NCI-H2171 (cell line): ENCODE data around the gene PLA2G4A.
"Not testable (repeated sequence)": the region's sequence is repeated elsewhere in the genome, so short reads cannot be mapped to it uniquely, and the experiment has no call there.

Experiments
- DNase-seq: peaks from one replicate; lab custom pipeline; 2025; lab: John Stamatoyannopoulos, UW

The PLA2G4A gene

GRCh38 chr1:186875896-186876835, 47.4 kb downstream of the PLA2G4A start:
- no peak for DNase-seq

GRCh38 chr1:186878356-186878755, 49.6 kb downstream of the PLA2G4A start:
- no peak for DNase-seq

GRCh38 chr1:186880982-186881381, 52.2 kb downstream of the PLA2G4A start:
- DNase-seq, result no peak

- no peak for DNase-seq
Measured at GRCh38 chr1:186882372-186883134, 53.8 kb downstream of the PLA2G4A start.

- no peak for DNase-seq
Measured at GRCh38 chr1:186884251-186884650, 55.5 kb downstream of the PLA2G4A start.

DNA sequence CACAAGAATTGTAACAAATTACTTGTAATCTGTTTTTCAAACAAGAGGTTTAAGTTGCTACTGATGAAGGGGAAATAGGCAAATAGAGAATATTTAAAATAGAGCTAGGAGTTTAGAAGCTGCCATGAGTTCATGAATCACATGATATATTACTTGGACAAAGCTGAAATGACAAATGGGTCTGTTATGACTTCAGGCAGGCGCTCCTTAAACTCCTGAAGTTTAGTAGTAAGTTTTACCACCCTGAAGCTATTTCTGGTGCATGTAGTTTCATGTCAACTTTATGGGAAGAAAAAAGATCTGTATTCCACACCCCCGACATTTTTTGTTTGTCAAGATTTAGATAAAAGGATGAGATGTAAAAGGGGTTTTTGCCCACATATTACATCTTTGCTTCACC, 58.5 kb downstream of the PLA2G4A start:
- no peak for DNase-seq

- no peak for DNase-seq
Measured at GRCh38 chr1:186888367-186888766, 59.6 kb downstream of the PLA2G4A start.

DNA sequence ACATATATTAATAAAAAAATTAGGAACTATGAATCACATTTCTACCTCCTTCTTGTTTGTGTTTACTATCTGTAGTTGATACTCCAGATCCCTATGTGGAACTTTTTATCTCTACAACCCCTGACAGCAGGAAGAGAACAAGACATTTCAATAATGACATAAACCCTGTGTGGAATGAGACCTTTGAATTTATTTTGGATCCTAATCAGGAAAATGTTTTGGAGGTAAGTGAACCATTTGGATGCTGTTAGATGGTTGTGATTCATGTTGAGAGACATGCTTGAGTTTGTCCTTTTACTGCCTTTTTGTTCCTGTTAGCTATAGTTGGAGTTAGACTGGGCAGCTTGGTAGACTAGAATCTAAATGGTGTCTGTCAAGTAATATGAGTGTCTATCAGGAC, 64.2 kb downstream of the PLA2G4A start:
- no peak for DNase-seq

DNA sequence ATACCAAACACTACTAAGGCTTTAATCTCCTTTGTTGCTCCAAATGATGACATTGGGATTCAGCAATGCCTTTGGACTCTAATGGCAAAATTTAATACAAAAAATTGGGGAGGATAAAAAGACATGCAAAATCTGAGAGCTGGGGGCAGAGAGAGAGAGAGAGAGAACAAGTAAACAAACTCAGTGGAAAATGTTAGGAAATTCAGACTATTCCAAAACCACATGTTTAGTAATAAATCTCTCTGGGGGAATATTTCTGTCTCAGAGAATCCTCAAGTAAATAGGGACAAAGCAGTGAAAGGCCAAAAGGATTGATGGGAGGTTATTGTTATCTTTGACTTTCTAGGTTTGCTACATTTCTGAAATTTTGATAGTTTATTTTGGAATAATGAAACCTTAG, 65.7 kb downstream of the PLA2G4A start:
- no peak for DNase-seq

DNA sequence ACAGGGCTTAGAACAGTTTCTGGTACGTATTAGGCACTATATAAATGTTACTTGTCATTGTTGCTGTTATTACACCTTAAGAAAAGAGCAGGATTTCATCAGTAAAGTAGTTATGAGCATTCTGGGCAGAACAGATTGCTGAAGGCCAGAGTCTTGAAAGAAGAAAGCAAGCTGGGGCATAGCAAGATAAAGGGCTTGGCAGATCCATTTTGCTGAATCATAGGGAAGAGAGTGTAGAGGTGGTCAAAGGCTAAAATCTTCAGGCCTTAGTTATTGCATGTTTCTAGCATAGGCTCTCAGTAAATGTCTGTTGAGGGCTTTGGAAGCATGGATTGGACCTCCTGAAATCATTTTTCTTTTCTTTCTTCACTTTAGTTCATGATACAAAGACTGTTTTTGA, 67.5 kb downstream of the PLA2G4A start:
- no peak for DNase-seq

DNA sequence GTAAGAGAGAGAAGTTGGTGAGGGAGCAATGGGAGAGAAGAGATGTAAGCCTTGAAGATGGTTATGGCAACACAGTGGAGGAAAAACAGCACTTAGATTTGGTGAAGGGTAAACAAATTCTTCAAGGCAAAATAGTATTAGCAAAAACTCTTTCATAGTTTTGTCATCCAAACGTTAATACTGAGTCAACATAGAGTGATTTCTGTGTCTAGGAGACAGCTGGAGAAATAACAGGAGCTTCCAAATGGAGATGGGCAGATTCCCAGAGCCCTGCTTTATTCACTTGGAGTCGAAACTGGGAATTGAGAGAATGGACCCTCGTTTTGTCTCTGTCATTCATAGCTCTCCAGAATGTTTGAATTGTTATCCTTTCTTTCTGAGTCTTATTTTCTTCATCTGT, 68.3 kb downstream of the PLA2G4A start:
- no peak for DNase-seq

DNA sequence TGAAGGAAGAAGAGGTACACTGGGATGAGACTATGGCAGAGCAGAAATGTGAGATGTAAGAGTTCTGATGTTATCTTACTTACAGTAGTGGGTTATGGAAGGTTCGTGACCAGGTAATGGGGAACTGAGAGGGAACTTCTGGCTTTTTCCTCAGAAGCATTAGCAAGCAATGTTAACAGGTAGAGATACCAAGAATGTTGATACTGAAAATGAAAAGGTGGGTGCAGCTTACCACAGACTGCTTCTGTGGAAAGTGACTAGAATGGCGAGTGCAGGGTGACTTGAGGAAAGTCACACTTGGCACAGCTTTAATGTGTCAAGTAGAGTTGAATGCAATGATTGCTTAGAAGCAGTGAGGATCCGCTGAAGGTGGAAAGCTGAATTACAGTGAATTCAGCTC, 70.8 kb downstream of the PLA2G4A start:
- no peak for DNase-seq

DNA sequence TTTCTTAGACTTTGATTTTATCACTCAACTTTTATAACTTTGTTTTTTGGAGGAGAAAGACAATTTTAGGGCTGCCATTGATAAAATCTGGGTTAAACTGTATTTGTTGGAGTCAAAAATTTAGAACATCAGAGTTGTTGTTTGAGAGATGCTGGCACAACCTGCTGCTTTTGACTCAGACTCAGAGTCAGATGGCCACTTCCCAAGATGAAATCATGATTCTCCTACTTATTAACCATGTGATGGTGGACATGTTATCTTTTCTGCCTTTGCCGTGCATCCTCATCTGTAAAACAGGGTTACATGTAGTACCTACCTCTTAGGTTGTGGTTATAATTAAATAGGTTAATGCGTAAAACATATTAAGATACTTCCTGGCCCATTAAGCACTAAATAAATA, 71.2 kb downstream of the PLA2G4A start:
- no peak for DNase-seq

DNA sequence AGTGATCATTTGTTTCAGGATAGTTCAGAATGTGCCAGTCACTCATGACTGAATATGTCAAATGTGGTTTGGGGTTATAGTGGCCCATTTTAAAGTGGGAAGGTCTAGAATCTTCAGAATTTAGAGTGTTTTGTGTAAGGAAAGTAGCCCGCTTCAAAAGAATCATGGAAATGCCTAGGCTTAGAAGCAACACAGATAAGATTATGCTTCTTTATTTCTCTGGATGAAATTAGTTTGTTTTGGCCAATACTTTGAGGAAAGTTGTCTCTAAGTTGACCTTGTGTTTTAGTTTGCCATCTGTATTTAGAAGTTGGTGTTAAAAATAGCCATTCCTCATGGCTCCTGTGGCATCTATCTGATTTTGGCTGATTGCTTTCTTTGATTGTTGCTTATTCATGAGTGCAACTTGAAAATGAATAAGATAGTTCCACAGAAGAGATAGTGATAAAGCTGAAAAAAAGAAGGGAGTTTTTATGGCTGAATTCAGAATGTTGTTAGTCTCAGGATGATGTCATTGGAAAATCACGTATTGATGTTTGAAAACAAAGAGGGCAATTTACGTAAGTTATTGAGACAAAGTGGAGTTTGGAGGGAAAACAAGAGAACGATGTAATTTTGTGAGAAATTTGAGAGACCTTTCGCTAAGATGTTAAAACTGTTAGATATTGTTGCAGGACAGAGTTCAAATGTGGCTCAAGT, 71.9 kb downstream of the PLA2G4A start:
- no peak for DNase-seq

DNA sequence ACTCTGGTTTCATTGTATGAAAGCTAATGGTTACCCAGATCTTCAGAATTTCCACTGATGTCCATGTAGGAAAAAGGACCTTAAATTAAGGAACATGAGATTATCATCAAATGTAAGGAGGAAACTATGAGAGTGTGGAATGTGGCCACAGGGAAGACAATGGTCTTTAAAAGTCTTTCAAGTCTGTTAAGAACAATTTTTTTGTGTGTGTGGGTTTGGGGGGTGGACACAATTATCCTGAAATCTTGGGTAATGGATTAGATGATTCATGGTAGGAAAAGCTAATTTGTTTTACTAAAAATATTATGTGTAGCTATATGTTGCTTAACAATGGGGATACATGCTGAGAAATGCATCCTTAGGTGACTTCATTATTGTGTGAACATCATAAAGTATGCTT, 72.9 kb downstream of the PLA2G4A start:
- DNase-seq, result no peak

- DNase-seq, result no peak
Measured at GRCh38 chr1:186903374-186904136, 74.8 kb downstream of the PLA2G4A start.

DNA sequence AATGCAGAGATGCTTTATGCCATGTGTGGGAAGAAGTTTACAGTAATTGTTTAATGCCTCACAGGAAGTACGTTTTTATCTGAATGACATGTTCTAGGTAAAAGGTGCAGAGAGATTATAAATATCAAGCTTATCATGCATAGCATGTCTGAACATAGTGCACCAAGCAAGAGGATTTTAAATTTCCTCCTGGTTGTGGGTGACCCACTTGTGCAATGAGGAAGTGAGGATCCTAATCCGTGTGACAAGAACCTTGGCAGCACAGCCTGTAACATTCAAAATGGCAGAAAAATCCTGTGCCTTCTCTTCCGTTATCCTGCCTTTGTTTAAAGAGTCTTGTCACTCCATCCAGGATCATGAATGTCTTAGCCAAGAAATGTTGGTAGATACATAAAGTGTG, 75.6 kb downstream of the PLA2G4A start:
- no peak for DNase-seq

GRCh38 chr1:186905561-186905960, 76.8 kb downstream of the PLA2G4A start:
- DNase-seq, result no peak

DNA sequence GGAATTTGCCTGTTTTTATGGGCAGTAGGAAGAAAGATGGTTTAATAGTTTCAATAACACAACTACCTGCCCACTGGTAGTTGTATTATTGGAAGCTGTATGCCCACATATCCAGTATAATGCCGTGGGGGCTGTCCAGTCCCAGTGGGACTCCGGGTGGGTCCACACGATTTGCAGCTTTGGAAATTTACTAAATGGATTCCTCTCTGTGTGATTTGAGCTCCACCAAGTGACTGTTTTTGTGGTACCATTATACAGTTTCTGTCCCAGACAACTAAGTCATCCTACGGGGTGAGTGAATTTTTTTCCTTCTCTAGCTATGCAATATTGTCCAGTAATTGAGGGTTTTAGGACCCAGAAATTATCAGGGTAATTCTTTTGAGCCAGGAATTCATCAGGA, 86.8 kb downstream of the PLA2G4A start:
- no peak for DNase-seq

GRCh38 chr1:186917106-186917786, 88.5 kb downstream of the PLA2G4A start:
- not testable (repeated sequence) for DNase-seq

- DNase-seq, result not testable (repeated sequence)
Measured at GRCh38 chr1:186921386-186921785, 92.6 kb downstream of the PLA2G4A start.
